Ishikawa (cell line): ENCODE data around the gene CLEC3B.

Experiments used
- EGR1 ChIP-seq: IDR thresholded peaks from 2 replicates; pipeline ENCODE4 v1.6.1; 2012
- ZBTB7A ChIP-seq: IDR thresholded peaks from 2 replicates; pipeline ENCODE4 v1.6.1; 2012; ENCODE audit warnings: low read depth
- TF ChIP-seq, protein P1 (sequence below): IDR thresholded peaks from 2 replicates; pipeline ENCODE4 v1.6.1; 2012
- TF ChIP-seq, protein P2 (sequence below): IDR thresholded peaks from 2 replicates; pipeline ENCODE4 v1.6.1; 2012; ENCODE audit warnings: low read depth, mild to moderate bottlenecking

DNA sequence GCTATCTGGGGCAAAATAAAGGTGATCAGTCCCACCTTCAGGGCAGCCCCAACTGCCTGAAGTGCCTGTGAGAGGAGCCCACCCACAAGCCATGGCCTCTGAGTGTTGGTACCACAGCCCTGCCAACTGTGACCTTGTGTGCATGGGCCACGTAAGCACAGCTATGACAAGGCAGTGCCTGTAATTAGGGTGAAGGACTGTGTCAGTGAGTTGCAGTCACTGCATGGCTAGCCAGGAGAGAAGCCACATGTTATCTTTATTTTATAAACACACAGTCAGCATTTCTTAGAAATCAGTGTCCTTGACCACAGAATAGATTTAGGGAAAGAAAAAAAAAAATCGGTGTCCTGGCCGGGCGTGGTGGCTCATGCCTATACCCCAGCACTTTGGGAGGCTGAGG is 25.3 kb upstream of the CLEC3B start:
- TF ChIP-seq, protein P1, sequence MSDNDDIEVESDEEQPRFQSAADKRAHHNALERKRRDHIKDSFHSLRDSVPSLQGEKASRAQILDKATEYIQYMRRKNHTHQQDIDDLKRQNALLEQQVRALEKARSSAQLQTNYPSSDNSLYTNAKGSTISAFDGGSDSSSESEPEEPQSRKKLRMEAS: no peak
- TF ChIP-seq ZBTB7A (no peak), EGR1 (no peak)
- TF ChIP-seq, protein P2, sequence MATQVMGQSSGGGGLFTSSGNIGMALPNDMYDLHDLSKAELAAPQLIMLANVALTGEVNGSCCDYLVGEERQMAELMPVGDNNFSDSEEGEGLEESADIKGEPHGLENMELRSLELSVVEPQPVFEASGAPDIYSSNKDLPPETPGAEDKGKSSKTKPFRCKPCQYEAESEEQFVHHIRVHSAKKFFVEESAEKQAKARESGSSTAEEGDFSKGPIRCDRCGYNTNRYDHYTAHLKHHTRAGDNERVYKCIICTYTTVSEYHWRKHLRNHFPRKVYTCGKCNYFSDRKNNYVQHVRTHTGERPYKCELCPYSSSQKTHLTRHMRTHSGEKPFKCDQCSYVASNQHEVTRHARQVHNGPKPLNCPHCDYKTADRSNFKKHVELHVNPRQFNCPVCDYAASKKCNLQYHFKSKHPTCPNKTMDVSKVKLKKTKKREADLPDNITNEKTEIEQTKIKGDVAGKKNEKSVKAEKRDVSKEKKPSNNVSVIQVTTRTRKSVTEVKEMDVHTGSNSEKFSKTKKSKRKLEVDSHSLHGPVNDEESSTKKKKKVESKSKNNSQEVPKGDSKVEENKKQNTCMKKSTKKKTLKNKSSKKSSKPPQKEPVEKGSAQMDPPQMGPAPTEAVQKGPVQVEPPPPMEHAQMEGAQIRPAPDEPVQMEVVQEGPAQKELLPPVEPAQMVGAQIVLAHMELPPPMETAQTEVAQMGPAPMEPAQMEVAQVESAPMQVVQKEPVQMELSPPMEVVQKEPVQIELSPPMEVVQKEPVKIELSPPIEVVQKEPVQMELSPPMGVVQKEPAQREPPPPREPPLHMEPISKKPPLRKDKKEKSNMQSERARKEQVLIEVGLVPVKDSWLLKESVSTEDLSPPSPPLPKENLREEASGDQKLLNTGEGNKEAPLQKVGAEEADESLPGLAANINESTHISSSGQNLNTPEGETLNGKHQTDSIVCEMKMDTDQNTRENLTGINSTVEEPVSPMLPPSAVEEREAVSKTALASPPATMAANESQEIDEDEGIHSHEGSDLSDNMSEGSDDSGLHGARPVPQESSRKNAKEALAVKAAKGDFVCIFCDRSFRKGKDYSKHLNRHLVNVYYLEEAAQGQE: no peak
